HCT116 (cell line): ENCODE results near the gene LELP1. TPM values are rescaled to one million over a fixed set of nuclear protein-coding genes. Genes with fewer than 3 reads are reported as not detected.

ENCODE experiments used
- ATAC-seq: fragments of 200-7000 bp; cut with Tn5 transposase; 2 replicates; pipeline ENCODE4 v1.9.1; 2020; ENCODE audit warnings: mild to moderate bottlenecking, moderate library complexity
- BruUV-seq: library from RNA; stranded (reverse); fragments of 400-500 nt; replicated peaks from 2 replicates; lab custom pipeline; 2021; lab: Mats Ljungman, UMichigan
- CTCF ChIA-PET: fragments of 300-600 bp; sonication (Branson Sonifier 250); formaldehyde crosslinking; loops from one replicate; lab custom pipeline; 2021; ENCODE audit warnings: antibody characterized with exemption; lab: Charles Lee
- POLR2A ChIA-PET: fragments of 300-600, 350-600 bp; sonication (Branson Sonifier 250); formaldehyde crosslinking; loops from one replicate; lab custom pipeline; 2021; ENCODE audit warnings: antibody characterized with exemption; lab: Charles Lee
- RAD21 ChIA-PET, 2 experiments: fragments of 300-600 bp; sonication (Branson Sonifier 250); formaldehyde crosslinking; loops; one replicate each; lab custom pipeline; 2023; ENCODE audit warnings: low total read pairs in 2 of 2; ENCODE audit not compliant: uncharacterized antibody in 2 of 2, unreplicated experiment in 2 of 2, low non-redundant PET in 1 of 2; lab: Charles Lee
- DNase-seq: peaks from one replicate; pipeline ENCODE4 v3.0.0-alpha.2; 2010; ENCODE audit warnings: low read depth, low spot score
- H2AFZ ChIP-seq: fragments of 200-600 bp; shearing (Covaris generic), sonication (generic); 2 replicates; pipeline ENCODE4 v1.6.1; 2017; ENCODE audit warnings: low read depth, mixed run types, mixed read lengths, antibody characterized with exemption, low read length; ENCODE audit not compliant: poor library complexity, severe bottlenecking
- H3K27ac ChIP-seq: 2 replicates; pipeline ENCODE4 v1.5.1; 2012; ENCODE audit warnings: low read depth, low read length
- H3K27me3 ChIP-seq: fragments of 200-600 bp; sonication (generic); 2 replicates; pipeline ENCODE4 v1.6.1; 2016; ENCODE audit warnings: mixed run types, low read length, mixed read lengths; ENCODE audit not compliant: insufficient read depth
- H3K36me3 ChIP-seq, 2 experiments: fragments of 200-500 bp in 1 of 2; fragments of 200-600 bp in 1 of 2; sonication (Bioruptor generic) in 1 of 2; sonication (generic) in 1 of 2; 2 replicates each; pipeline versions ENCODE4 v1.5.1 to v1.6.1; 2014 to 2016; ENCODE audit warnings: low read length in 2 of 2, inconsistent platforms in 1 of 2, mixed read lengths in 1 of 2, mixed run types in 1 of 2; ENCODE audit not compliant: insufficient read depth in 2 of 2, control insufficient read depth in 1 of 2
- H3K4me1 ChIP-seq, 2 experiments: fragments of 200-600 bp in 1 of 2; sonication (generic) in 1 of 2; 2 replicates each; pipeline versions ENCODE4 v1.5.1 to v1.6.1; 2012 to 2017; ENCODE audit warnings: low read length in 2 of 2, inconsistent platforms in 1 of 2, mild to moderate bottlenecking in 1 of 2, mixed read lengths in 1 of 2, mixed run types in 1 of 2, moderate library complexity in 1 of 2; ENCODE audit not compliant: insufficient read depth in 2 of 2, control insufficient read depth in 1 of 2
- H3K4me2 ChIP-seq: fragments of 200-600 bp; sonication (generic); 2 replicates; pipeline ENCODE4 v1.6.1; 2017; ENCODE audit warnings: mixed run types, low read length, mixed read lengths
- H3K4me3 ChIP-seq, 2 experiments: fragments of 200-600 bp in 1 of 2; sonication (generic) in 1 of 2; replicated peaks in 1 of 2; 2 replicates each; pipeline ENCODE4 v1.5.1; 2011 to 2016; ENCODE audit warnings: low read length in 2 of 2, control low read depth in 1 of 2, low read depth in 1 of 2, mild to moderate bottlenecking in 1 of 2, mixed read lengths in 1 of 2, mixed run types in 1 of 2
- H3K79me2 ChIP-seq: fragments of 200-600 bp; sonication (generic); 2 replicates; pipeline ENCODE4 v1.6.1; 2017; ENCODE audit warnings: mild to moderate bottlenecking, mixed run types, low read length, moderate library complexity, mixed read lengths; ENCODE audit not compliant: insufficient read depth
- H3K9ac ChIP-seq: fragments of 200-600 bp; sonication (generic); 2 replicates; pipeline ENCODE4 v1.6.1; 2016; ENCODE audit warnings: low read length, mixed read lengths
- H3K9me2 ChIP-seq: fragments of 200-600 bp; sonication (generic), shearing (Covaris generic); 2 replicates; pipeline ENCODE4 v1.6.1; 2017; ENCODE audit warnings: mixed run types, mild to moderate bottlenecking, moderate library complexity; ENCODE audit not compliant: insufficient read depth
- H3K9me3 ChIP-seq, 2 experiments: fragments of 200-500 bp in 1 of 2; fragments of 200-600 bp in 1 of 2; sonication (Bioruptor generic) in 1 of 2; sonication (generic) in 1 of 2; 2 replicates each; pipeline ENCODE4 v1.6.1; 2014 to 2017; ENCODE audit warnings: low read length in 2 of 2, mixed read lengths in 2 of 2, inconsistent platforms in 1 of 2, low read depth in 1 of 2, mild to moderate bottlenecking in 1 of 2, mixed run types in 1 of 2, moderate library complexity in 1 of 2; ENCODE audit not compliant: control insufficient read depth in 1 of 2, insufficient read depth in 1 of 2
- H4K20me1 ChIP-seq: fragments of 200-600 bp; sonication (generic), shearing (Covaris generic); 2 replicates; pipeline ENCODE4 v1.6.1; 2017; ENCODE audit warnings: mixed run types, mild to moderate bottlenecking, moderate library complexity; ENCODE audit not compliant: insufficient read depth
- CBX3 ChIP-seq: IDR thresholded peaks from 2 replicates; pipeline ENCODE4 v1.6.1; 2012; ENCODE audit warnings: low read depth
- CEBPB ChIP-seq: IDR thresholded peaks from 2 replicates; pipeline ENCODE4 v1.6.1; 2012; ENCODE audit warnings: low read depth
- CTCF ChIP-seq, 3 experiments: fragments of 200-600 bp in 1 of 3; sonication (generic) in 1 of 3; IDR thresholded peaks in 2 of 3; conservative IDR thresholded peaks in 1 of 3; 2 replicates each; pipeline ENCODE4 v1.5.1; 2012 to 2017; ENCODE audit warnings: low read depth in 2 of 3, low read length in 2 of 3, antibody characterized with exemption in 1 of 3, borderline replicate concordance in 1 of 3, control low read depth in 1 of 3, mild to moderate bottlenecking in 1 of 3, mixed read lengths in 1 of 3, mixed run types in 1 of 3, moderate library complexity in 1 of 3; ENCODE audit not compliant: insufficient read depth in 1 of 3
- EGR1 ChIP-seq: IDR thresholded peaks from 2 replicates; pipeline ENCODE4 v1.6.1; 2012; ENCODE audit warnings: low read depth
- ELF1 ChIP-seq: IDR thresholded peaks from 2 replicates; pipeline ENCODE4 v1.6.1; 2012; ENCODE audit warnings: low read depth, borderline replicate concordance
- EZH2 ChIP-seq: fragments of 200-600 bp; sonication (generic); IDR thresholded peaks from 2 replicates; pipeline ENCODE4 v1.6.1; 2017; ENCODE audit warnings: antibody characterized with exemption, mixed run types
- EZH2phosphoT487 ChIP-seq: fragments of 200-600 bp; IDR thresholded peaks from 2 replicates; pipeline ENCODE4 v1.6.1; 2018; ENCODE audit warnings: antibody characterized with exemption, borderline replicate concordance
- FOSL1 ChIP-seq: IDR thresholded peaks from 2 replicates; pipeline ENCODE4 v1.6.1; 2012; ENCODE audit warnings: low read depth
- MAX ChIP-seq: IDR thresholded peaks from 2 replicates; pipeline ENCODE4 v1.6.1; 2012
- POLR2A ChIP-seq: IDR thresholded peaks from 2 replicates; pipeline ENCODE4 v1.7.0; 2011; ENCODE audit warnings: borderline replicate concordance; ENCODE audit not compliant: insufficient read depth, insufficient read length; ENCODE audit errors: extremely low read depth
- POLR2AphosphoS5 ChIP-seq: IDR thresholded peaks from 2 replicates; pipeline ENCODE4 v1.6.1; 2011; ENCODE audit warnings: mild to moderate bottlenecking, low read depth, low read length, moderate library complexity
- RAD21 ChIP-seq: IDR thresholded peaks from 2 replicates; pipeline ENCODE4 v1.6.1; 2012; ENCODE audit warnings: low read depth, mild to moderate bottlenecking
- SIN3A ChIP-seq: IDR thresholded peaks from 2 replicates; pipeline ENCODE4 v1.6.1; 2012; ENCODE audit warnings: low read depth
- SP1 ChIP-seq: IDR thresholded peaks from 2 replicates; pipeline ENCODE4 v1.6.1; 2012; ENCODE audit warnings: low read depth
- SRF ChIP-seq: IDR thresholded peaks from 2 replicates; pipeline ENCODE4 v1.6.1; 2012; ENCODE audit warnings: low read depth
- YY1 ChIP-seq: IDR thresholded peaks from 2 replicates; pipeline ENCODE4 v1.6.1; 2011; ENCODE audit warnings: low read length, low read depth, moderate library complexity, mild to moderate bottlenecking; ENCODE audit not compliant: insufficient replicate concordance; ENCODE audit errors: extremely low read depth
- ZBTB33 ChIP-seq: IDR thresholded peaks from 2 replicates; pipeline ENCODE4 v1.6.1; 2011; ENCODE audit warnings: mild to moderate bottlenecking, low read length, moderate library complexity; ENCODE audit not compliant: insufficient replicate concordance; ENCODE audit errors: extremely low read depth
- ZFX ChIP-seq: fragments of 450-650 bp; IDR thresholded peaks from 2 replicates; pipeline ENCODE4 v1.6.1; 2017
- ZNF274 ChIP-seq: fragments of 200-500 bp; sonication (Bioruptor generic); IDR thresholded peaks from 2 replicates; pipeline ENCODE4 v1.6.1; 2014; ENCODE audit warnings: mild to moderate bottlenecking, low read depth, low read length, inconsistent platforms
- intact Hi-C: fragments of 100-400 bp; cut with micrococcal nuclease; formaldehyde crosslinking; loops from 2 replicates; pipeline ENCODE4 v1.10.0; 2022
- total RNA-seq: library from RNA; stranded (reverse); gene quantifications from one replicate; pipeline ENCODE4 v1.2.1, GENCODE V29; 2021; ENCODE audit not compliant: unreplicated experiment

The LELP1 gene
- total RNA-seq, 1 experiment from 2014 or later = not detected

DNA sequence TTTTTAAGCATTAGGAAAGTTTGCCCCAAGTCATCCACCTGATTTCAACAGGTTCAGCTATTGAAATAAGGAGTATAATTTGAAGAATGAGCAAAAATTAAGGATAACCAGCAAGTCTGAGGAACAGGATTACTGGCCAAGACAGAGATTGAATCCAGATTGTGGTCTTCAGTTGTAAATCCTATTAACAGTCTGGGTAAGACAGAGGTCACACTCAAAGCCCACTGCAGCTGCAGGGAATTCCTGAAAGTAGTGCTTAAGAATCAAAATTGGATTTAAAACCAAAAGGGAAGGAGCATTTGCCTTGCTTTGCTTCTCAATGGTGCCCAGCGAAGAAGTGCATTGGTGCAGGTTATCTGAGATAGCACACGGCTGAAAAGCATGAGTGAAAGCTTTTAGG is 49.8 kb downstream of the LELP1 start:
- Histone ChIP-seq H3K27me3 (peaks cover 41% of the 10 kb centered on the region), H3K9me2 (no peaks in the 10 kb centered on the region), H3K9me3 (no peaks in the 10 kb centered on the region), H2AFZ (no peak overlapping the region), H4K20me1 (no peaks in the 10 kb centered on the region), H3K79me2 (no peaks in the 10 kb centered on the region), H3K4me2 (no peak overlapping the region), H3K9ac (no peak overlapping the region), H3K4me3 (no peak overlapping the region)
- DNase-seq = no peak
- TF ChIP-seq CBX3 = no peak
- no peak for TF ChIP-seq ELF1
- TF ChIP-seq FOSL1 = no peak
- TF ChIP-seq RAD21 = no peak
- no peak for TF ChIP-seq ZFX
- TF ChIP-seq YY1 = no peak
- no peak for TF ChIP-seq ZNF274
- no peak for TF ChIP-seq EZH2
- TF ChIP-seq POLR2AphosphoS5 = no peak
- TF ChIP-seq, all 23 proteins: peak for 0
- ChIA-PET CTCF (no interaction called here), POLR2A (no interaction called here), RAD21 (no interaction called here)
- BruUV-seq = no TSS peak
- Histone ChIP-seq H3K27ac (no peak overlapping the region), H3K36me3 (no peaks in the 10 kb centered on the region), H3K4me1 (no peaks in the 10 kb centered on the region)
- no peak for ATAC-seq
- intact Hi-C loops = no loop called here

DNA sequence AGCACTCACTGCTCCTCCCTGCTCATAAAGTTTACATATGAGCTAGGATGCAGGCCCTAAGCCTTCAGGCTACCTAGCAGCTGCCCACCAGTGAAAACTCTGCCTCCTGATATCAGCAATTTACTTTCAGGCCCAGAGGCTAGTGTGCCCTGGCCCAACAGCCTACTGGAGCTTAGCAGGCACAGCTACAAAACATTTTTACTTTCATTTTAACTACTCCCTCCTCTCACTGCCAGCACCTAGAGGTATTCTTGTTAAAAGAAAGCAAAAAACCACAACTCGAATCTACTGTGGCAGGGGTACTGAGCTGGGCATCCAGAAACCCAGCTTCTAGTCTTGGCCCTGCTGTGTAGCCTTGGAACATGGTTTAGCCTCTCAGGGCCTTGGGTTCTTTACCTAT is 50.5 kb downstream of the LELP1 start:
- no peak for ATAC-seq
- H3K36me3 ChIP-seq = no peaks in the 10 kb centered on the region
- no peaks in the 10 kb centered on the region for H4K20me1 ChIP-seq
- no TSS peak for BruUV-seq
- no peaks in the 10 kb centered on the region for H3K9me2 ChIP-seq
- no peak overlapping the region for H2AFZ ChIP-seq
- TF ChIP-seq ELF1 (no peak), SRF (no peak), POLR2A (no peak), CTCF (IDR thresholded peaks at IDR 0.05 in 2 of 3, conservative IDR thresholded peaks at IDR 0.05 in 1 of 3; ENCODE audit: borderline replicate concordance in 1 of 3, insufficient read depth in 1 of 3, low read depth in 2 of 3, low read length in 2 of 3) (no peak), ZFX (no peak), ZBTB33 (no peak), RAD21 (no peak), CEBPB (no peak), SP1 (no peak), EGR1 (no peak), MAX (no peak), ZNF274 (no peak), FOSL1 (no peak), SIN3A (no peak), POLR2AphosphoS5 (no peak), EZH2phosphoT487 (no peak)
- POLR2A ChIA-PET = no interaction called here
- no peaks in the 10 kb centered on the region for H3K9me3 ChIP-seq
- CTCF ChIA-PET = interaction anchor here (1.0 kb wide), 1 partner anchor 384 kb away, joined by 3 read pairs; no protein-coding TSS in a partner anchor
- no peak overlapping the region for H3K4me3 ChIP-seq
- no peaks in the 10 kb centered on the region for H3K4me1 ChIP-seq
- no peak for DNase-seq
- RAD21 ChIA-PET = no interaction called here
- H3K27me3 ChIP-seq = peaks cover 35% of the 10 kb centered on the region
- H3K4me2 ChIP-seq = no peak overlapping the region
- no peak overlapping the region for H3K9ac ChIP-seq
- intact Hi-C loops = no loop called here
- H3K79me2 ChIP-seq = no peaks in the 10 kb centered on the region
- H3K27ac ChIP-seq = no peak overlapping the region
